ENCODE results near the gene SLIT1.

DNA sequence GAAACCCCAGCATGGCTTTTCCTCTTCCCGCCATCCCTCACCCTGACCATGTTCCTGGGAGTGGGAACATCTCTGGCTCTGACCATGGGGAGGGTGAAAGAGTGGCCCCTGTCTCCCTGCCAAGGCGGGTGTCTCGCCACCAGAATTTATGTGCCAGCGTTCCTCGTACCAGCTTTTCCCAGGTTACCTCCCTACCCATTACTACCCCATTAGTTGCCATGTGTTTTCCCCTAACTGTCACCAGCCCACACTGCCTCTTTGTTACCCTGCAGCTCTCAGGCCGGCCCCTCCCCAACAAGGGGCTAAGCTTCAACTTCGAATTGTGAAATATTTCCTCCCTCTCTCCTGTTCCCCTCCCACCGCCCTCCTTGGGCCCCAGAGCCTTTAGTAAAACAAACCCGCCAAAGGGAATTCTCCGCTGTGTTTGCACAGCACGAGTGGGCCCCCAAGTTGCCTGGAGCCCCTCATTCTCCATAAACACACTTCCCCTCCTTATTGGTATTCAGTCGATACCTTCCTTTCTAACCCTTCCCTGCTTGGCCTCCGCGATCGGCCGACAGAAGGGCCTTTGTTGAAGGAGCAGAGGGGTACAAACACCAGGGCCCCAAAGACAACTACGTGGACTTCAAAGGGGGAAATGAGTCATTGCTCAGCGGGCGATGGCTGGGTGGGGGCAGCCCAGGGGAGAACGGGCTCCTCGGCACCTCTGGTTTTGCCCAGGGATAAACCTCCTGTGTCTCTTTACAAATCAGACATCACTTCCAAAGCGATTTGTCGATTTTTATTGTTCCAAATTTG, 45.5 kb downstream of the SLIT1 start:
- TF ChIP-seq, protein P1, sequence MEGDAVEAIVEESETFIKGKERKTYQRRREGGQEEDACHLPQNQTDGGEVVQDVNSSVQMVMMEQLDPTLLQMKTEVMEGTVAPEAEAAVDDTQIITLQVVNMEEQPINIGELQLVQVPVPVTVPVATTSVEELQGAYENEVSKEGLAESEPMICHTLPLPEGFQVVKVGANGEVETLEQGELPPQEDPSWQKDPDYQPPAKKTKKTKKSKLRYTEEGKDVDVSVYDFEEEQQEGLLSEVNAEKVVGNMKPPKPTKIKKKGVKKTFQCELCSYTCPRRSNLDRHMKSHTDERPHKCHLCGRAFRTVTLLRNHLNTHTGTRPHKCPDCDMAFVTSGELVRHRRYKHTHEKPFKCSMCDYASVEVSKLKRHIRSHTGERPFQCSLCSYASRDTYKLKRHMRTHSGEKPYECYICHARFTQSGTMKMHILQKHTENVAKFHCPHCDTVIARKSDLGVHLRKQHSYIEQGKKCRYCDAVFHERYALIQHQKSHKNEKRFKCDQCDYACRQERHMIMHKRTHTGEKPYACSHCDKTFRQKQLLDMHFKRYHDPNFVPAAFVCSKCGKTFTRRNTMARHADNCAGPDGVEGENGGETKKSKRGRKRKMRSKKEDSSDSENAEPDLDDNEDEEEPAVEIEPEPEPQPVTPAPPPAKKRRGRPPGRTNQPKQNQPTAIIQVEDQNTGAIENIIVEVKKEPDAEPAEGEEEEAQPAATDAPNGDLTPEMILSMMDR (conservative IDR thresholded peaks at IDR 0.05) = no peak
- TF ChIP-seq ZFX (IDR thresholded peaks at IDR 0.05) = no peak

All from C4-2B (cell line).